GM12878 (cell line): ENCODE measurements around the gene PIGN. TPM values are rescaled to one million over a fixed set of nuclear protein-coding genes. Genes with fewer than 3 reads are reported as not detected.

Source experiments
- ATAC-seq: fragments of 200-7000 bp; cut with Tn5 transposase; 3 replicates; pipeline ENCODE4 v1.9.1; 2020; ENCODE audit warnings: mild to moderate bottlenecking, moderate library complexity
- BruUV-seq: library from RNA; stranded (reverse); fragments of 400-500 nt; replicated peaks from 2 replicates; lab custom pipeline; 2021; lab: Mats Ljungman, UMichigan
- CTCF ChIA-PET: fragments of 300-600 bp; sonication (Branson Sonifier 250); formaldehyde crosslinking; extraction: SDS; loops from one replicate; lab custom pipeline; 2021; ENCODE audit warnings: inconsistent platforms; lab: Yijun Ruan, JAX
- POLR2A ChIA-PET: fragments of 350-600 bp; formaldehyde crosslinking; extraction: SDS; loops from one replicate; lab custom pipeline; 2021; ENCODE audit warnings: inconsistent platforms; lab: Charles Lee
- RAD21 ChIA-PET: fragments of 300-600 bp; sonication (Branson Sonifier 250); formaldehyde crosslinking; loops from one replicate; lab custom pipeline; 2023; ENCODE audit warnings: antibody characterized with exemption; ENCODE audit not compliant: unreplicated experiment; lab: Charles Lee
- SMC1A ChIA-PET: fragments of 300-600 bp; sonication (Branson Sonifier 250); formaldehyde crosslinking; loops from one replicate; lab custom pipeline; 2023; ENCODE audit not compliant: unreplicated experiment, uncharacterized antibody; lab: Charles Lee
- DNase-seq: peaks from one replicate; pipeline ENCODE4 v3.0.0-alpha.2; 2011; ENCODE audit warnings: low read depth, low spot score
- FAIRE-seq: peaks from 3 replicates; lab custom pipeline; 2011; peaks lifted over from hg19 to GRCh38; lab: Jason Lieb, UNC
- H2AFZ ChIP-seq: 2 replicates; pipeline ENCODE4 v1.6.0; 2011; ENCODE audit warnings: low read depth, low read length, control low read depth; ENCODE audit not compliant: control insufficient read depth
- H3K27ac ChIP-seq: 2 replicates; pipeline ENCODE4 v1.5.1; 2011; ENCODE audit warnings: control low read depth; ENCODE audit not compliant: control insufficient read depth, insufficient read depth
- H3K27me3 ChIP-seq, 2 experiments: replicated peaks in 1 of 2; 2 replicates each; pipeline versions ENCODE4 v1.6.0 to v1.6.1; 2011; ENCODE audit warnings: low read length in 1 of 2; ENCODE audit not compliant: control insufficient read depth in 2 of 2, insufficient read depth in 2 of 2
- H3K36me3 ChIP-seq, 2 experiments: 2 replicates each; pipeline ENCODE4 v1.5.1; 2011; ENCODE audit warnings: low read length in 1 of 2; ENCODE audit not compliant: control insufficient read depth in 2 of 2, insufficient read depth in 2 of 2
- H3K4me1 ChIP-seq: 2 replicates; pipeline ENCODE4 v1.6.1; 2011; ENCODE audit warnings: mild to moderate bottlenecking, low read length, moderate library complexity, mixed read lengths; ENCODE audit not compliant: control insufficient read depth, insufficient read depth
- H3K4me2 ChIP-seq: 2 replicates; pipeline ENCODE4 v1.6.0; 2011; ENCODE audit warnings: control low read depth; ENCODE audit not compliant: control insufficient read depth, insufficient read depth
- H3K4me3 ChIP-seq: fragments of 200-600 bp; sonication (generic); 2 replicates; pipeline ENCODE4 v1.5.1; 2016
- H3K79me2 ChIP-seq: 2 replicates; pipeline ENCODE4 v1.6.0; 2011; ENCODE audit warnings: low read length; ENCODE audit not compliant: control insufficient read depth, insufficient read depth
- H3K9ac ChIP-seq: 2 replicates; pipeline ENCODE4 v1.8.0; 2011; ENCODE audit warnings: low read length, control low read depth, mixed read lengths; ENCODE audit not compliant: control insufficient read depth, insufficient read depth
- H3K9me3 ChIP-seq: replicated peaks from 3 replicates; pipeline ENCODE4 v1.5.1; 2011; ENCODE audit warnings: mild to moderate bottlenecking, low read length; ENCODE audit not compliant: control insufficient read depth, insufficient read depth
- H4K20me1 ChIP-seq: 2 replicates; pipeline ENCODE4 v1.6.0; 2011; ENCODE audit not compliant: control insufficient read depth, insufficient read depth
- CBFB ChIP-seq: IDR thresholded peaks from 2 replicates; pipeline ENCODE4 v1.6.1; 2016; ENCODE audit warnings: antibody characterized with exemption, low read depth
- FOXK2 ChIP-seq: fragments of 450-650 bp; IDR thresholded peaks from 2 replicates; pipeline ENCODE4 v1.6.1; 2017; ENCODE audit warnings: mild to moderate bottlenecking, moderate library complexity
- FOXM1 ChIP-seq: IDR thresholded peaks from 2 replicates; pipeline ENCODE4 v1.6.1; 2012; ENCODE audit warnings: low read depth, mild to moderate bottlenecking, inconsistent platforms, low read length, moderate library complexity
- IRF4 ChIP-seq: IDR thresholded peaks from 2 replicates; pipeline ENCODE4 v1.6.1; 2011; ENCODE audit warnings: low read depth, low read length
- MTA2 ChIP-seq: fragments of 450-650 bp; IDR thresholded peaks from 2 replicates; pipeline ENCODE4 v1.6.1; 2016; ENCODE audit warnings: low read depth, mild to moderate bottlenecking, moderate library complexity
- MXI1 ChIP-seq: fragments of 150-350 bp; IDR thresholded peaks from 2 replicates; pipeline ENCODE4 v1.6.1; 2011; ENCODE audit warnings: low read depth, mild to moderate bottlenecking, inconsistent platforms, low read length, improper control_type of control experiment
- NBN ChIP-seq: fragments of 450-650 bp; IDR thresholded peaks from 2 replicates; pipeline ENCODE4 v1.6.1; 2016
- NFIC ChIP-seq: IDR thresholded peaks from 2 replicates; pipeline ENCODE4 v1.6.1; 2012; ENCODE audit warnings: low read depth, mild to moderate bottlenecking, inconsistent platforms, low read length, moderate library complexity
- NFYA ChIP-seq: IDR thresholded peaks from 2 replicates; pipeline ENCODE4 v1.6.1; 2011; ENCODE audit warnings: low read depth, mild to moderate bottlenecking, low read length, improper control_type of control experiment, borderline replicate concordance
- NR2F1 ChIP-seq: fragments of 450-650 bp; conservative IDR thresholded peaks from 2 replicates; pipeline ENCODE4 v1.6.1; 2017; ENCODE audit warnings: mild to moderate bottlenecking
- POLR2AphosphoS2 ChIP-seq: IDR thresholded peaks from 2 replicates; pipeline ENCODE4 v1.6.1; 2011; ENCODE audit warnings: low read depth, mild to moderate bottlenecking, low read length, improper control_type of control experiment, moderate library complexity
- POLR2AphosphoS5 ChIP-seq: IDR thresholded peaks from 2 replicates; pipeline ENCODE4 v1.6.1; 2011; ENCODE audit warnings: mild to moderate bottlenecking, low read length, inconsistent platforms
- RB1 ChIP-seq: fragments of 450-650 bp; formaldehyde crosslinking; IDR thresholded peaks from 2 replicates; pipeline ENCODE4 v1.6.1; 2017; ENCODE audit warnings: mild to moderate bottlenecking, borderline replicate concordance
- RUNX3 ChIP-seq: IDR thresholded peaks from 2 replicates; pipeline ENCODE4 v1.6.1; 2012; ENCODE audit warnings: low read length, inconsistent platforms
- SPI1 ChIP-seq: IDR thresholded peaks from 2 replicates; pipeline ENCODE4 v1.6.1; 2011; ENCODE audit warnings: low read depth, mild to moderate bottlenecking, low read length, moderate library complexity, borderline replicate concordance; ENCODE audit not compliant: insufficient read depth
- STAT3 ChIP-seq: IDR thresholded peaks from 2 replicates; pipeline ENCODE4 v1.6.1; 2011; ENCODE audit warnings: low read depth, low read length, improper control_type of control experiment
- TCF12 ChIP-seq: IDR thresholded peaks from 2 replicates; pipeline ENCODE4 v1.6.1; 2011; ENCODE audit warnings: low read depth, mild to moderate bottlenecking, low read length
- ZNF274 ChIP-seq: IDR thresholded peaks from one replicate; pipeline ENCODE4 v1.8.0; 2011; ENCODE audit not compliant: insufficient read length, insufficient read depth
- in situ Hi-C: fragments of 300-500 bp; cut with MboI; formaldehyde crosslinking; loops from 9 replicates; pipeline ENCODE4 v1.14.3; 2018; ENCODE audit warnings: mixed read lengths
- intact Hi-C: fragments of 100-400 bp; cut with micrococcal nuclease; formaldehyde crosslinking; loops from one replicate; pipeline ENCODE4 v1.14.2; 2022; ENCODE audit not compliant: unreplicated experiment
- polyA plus RNA-seq, 11 experiments: library from polyadenylated mRNA; depleted of rRNA in 4 of 11; unstranded in 6 of 11; stranded (reverse) in 5 of 11; fragments of >200 nt; fragmentation: Nextera tagmentation in 4 of 11; fragmentation: Illumina TruSeq in 1 of 11; extraction: Ambion mirVana in 4 of 11; extraction: Trizol in 1 of 11; gene quantifications; 1 replicate in 1 of 11; 2 replicates in 10 of 11; pipeline versions ENCODE4 v1.2.1 to v1.2.3, GENCODE V29; 2011 to 2016; ENCODE audit warnings: inconsistent platforms in 2 of 11, missing spikeins in 2 of 11, low read depth in 1 of 11
- total RNA-seq, 4 experiments: library from RNA; depleted of rRNA in 3 of 4; stranded (reverse); fragments of >200 nt in 3 of 4; fragmentation: Illumina TruSeq in 1 of 4; extraction: Trizol in 1 of 4; gene quantifications; 2 replicates each; pipeline versions ENCODE4 v1.2.1 to v1.2.3, GENCODE V29; 2013 to 2021
- TF ChIP-seq, protein P1 (sequence below): IDR thresholded peaks from 2 replicates; pipeline ENCODE4 v1.6.1; 2011; ENCODE audit warnings: low read depth, mild to moderate bottlenecking, low read length, moderate library complexity, borderline replicate concordance; ENCODE audit errors: extremely low read depth
- TF ChIP-seq, protein P2 (sequence below): IDR thresholded peaks from 2 replicates; pipeline ENCODE4 v1.6.1; 2011; ENCODE audit warnings: low read depth, low read length, improper control_type of control experiment, borderline replicate concordance
- TF ChIP-seq, protein P3 (sequence below): IDR thresholded peaks from 2 replicates; pipeline ENCODE4 v1.6.1; 2011; ENCODE audit warnings: mild to moderate bottlenecking, low read depth, low read length, moderate library complexity; ENCODE audit not compliant: insufficient replicate concordance

Gene PIGN
- total and polyA plus RNA-seq, 10 of the 15 experiments (the other 5 are each of a cell fraction or from before 2014, with no cell fraction given), result 6.9 to 25.4 (median 18.7) TPM

DNA sequence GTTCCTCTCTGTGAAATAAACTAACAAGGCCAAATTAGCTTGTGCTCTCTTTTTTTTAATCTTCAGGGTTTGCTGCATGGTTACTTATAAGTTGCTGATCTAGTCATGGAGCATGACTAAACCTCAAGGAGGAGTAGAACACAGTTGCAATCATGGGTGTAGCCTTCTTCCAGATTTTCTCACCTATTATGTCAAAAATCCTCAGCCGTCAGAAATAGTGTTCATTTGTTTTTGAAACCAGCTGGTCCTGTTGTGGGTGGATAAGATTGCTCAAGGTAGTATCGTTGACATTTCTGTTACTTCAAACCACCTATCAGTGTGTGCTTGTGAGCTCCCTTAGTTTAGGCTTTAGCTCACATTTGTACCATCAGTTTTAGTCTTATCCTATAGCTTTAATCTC is 11.4 kb upstream of the PIGN start (continued):
- TF ChIP-seq POLR2AphosphoS2 (no peak), MTA2 (no peak), MXI1 (no peak)

DNA sequence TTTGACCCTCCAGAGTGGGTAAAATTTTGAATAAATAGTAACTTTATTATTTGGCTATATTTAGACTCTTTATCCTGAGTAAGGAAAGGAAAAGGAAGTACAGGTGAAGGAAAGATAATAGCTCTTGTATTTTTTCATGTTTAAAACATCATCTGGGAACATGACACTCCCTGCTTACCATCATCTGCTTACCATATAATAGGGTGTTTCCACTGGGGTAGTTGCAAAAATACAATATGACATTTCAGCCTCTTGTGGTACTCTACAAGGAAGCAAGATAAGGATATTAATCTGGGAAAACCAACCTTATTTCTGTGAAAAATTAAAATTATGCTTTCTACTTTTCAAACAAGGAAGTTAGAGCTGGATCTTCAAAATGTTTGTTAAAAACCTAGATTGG is 10.1 kb upstream of the PIGN start:
- H2AFZ ChIP-seq, result no peak overlapping the region
- H3K9ac ChIP-seq, result no peak overlapping the region
- FAIRE-seq, result no peak
- in situ Hi-C loops (no loop called here), intact Hi-C loops (no loop called here)
- H3K4me3 ChIP-seq, result no peak overlapping the region
- no peaks in the 10 kb centered on the region; the same call in 1 of the 2 replicates for H4K20me1 ChIP-seq
- no TSS peak for BruUV-seq
- POLR2A ChIA-PET, result interaction anchor here (0.7 to 2.3 kb wide), 2 partner anchors 10 to 1216 kb away, joined by 3 to 8 read pairs; partner anchors contain the start of genes PIGN and RELCH
- peaks cover 2% of the 10 kb centered on the region; the same call in 2 of the 3 replicates for H3K9me3 ChIP-seq
- ATAC-seq, result no peak
- SMC1A ChIA-PET, result interaction anchor here (0.9 to 1.9 kb wide), 7 partner anchors 10 to 324 kb away, joined by 3 to 6 read pairs (median 4); partner anchors contain the start of gene RELCH
- no peak overlapping the region for H3K27ac ChIP-seq
- TF ChIP-seq RUNX3 (no peak), NFYA (no peak), NR2F1 (no peak), STAT3 (no peak), POLR2AphosphoS5 (no peak), CBFB (no peak), NBN (no peak), IRF4 (no peak), TCF12 (no peak), NFIC (no peak), FOXM1 (no peak), RB1 (no peak), FOXK2 (no peak), ZNF274 (no peak), SPI1 (no peak)
- TF ChIP-seq, protein P1, sequence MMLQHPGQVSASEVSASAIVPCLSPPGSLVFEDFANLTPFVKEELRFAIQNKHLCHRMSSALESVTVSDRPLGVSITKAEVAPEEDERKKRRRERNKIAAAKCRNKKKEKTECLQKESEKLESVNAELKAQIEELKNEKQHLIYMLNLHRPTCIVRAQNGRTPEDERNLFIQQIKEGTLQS, result no peak
- TF ChIP-seq, protein P2, sequence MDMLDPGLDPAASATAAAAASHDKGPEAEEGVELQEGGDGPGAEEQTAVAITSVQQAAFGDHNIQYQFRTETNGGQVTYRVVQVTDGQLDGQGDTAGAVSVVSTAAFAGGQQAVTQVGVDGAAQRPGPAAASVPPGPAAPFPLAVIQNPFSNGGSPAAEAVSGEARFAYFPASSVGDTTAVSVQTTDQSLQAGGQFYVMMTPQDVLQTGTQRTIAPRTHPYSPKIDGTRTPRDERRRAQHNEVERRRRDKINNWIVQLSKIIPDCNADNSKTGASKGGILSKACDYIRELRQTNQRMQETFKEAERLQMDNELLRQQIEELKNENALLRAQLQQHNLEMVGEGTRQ, result no peak
- TF ChIP-seq, protein P3, sequence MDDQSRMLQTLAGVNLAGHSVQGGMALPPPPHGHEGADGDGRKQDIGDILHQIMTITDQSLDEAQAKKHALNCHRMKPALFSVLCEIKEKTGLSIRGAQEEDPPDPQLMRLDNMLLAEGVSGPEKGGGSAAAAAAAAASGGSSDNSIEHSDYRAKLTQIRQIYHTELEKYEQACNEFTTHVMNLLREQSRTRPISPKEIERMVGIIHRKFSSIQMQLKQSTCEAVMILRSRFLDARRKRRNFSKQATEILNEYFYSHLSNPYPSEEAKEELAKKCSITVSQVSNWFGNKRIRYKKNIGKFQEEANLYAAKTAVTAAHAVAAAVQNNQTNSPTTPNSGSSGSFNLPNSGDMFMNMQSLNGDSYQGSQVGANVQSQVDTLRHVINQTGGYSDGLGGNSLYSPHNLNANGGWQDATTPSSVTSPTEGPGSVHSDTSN, result no peak
- no peak overlapping the region for H3K4me2 ChIP-seq
- H3K4me1 ChIP-seq, result no peaks in the 10 kb centered on the region
- no peak for DNase-seq
- H3K36me3 ChIP-seq, result peaks cover 0 to 2% of the 10 kb centered on the region in 2 experiments; a peak in 1 of 4 replicates
- CTCF ChIA-PET, result interaction anchor here (1.0 to 4.8 kb wide), 5 partner anchors 10 to 229 kb away, joined by 3 to 46 read pairs (median 12); partner anchors contain the start of genes PIGN and RELCH
- RAD21 ChIA-PET, result interaction anchor here (1.6 kb wide), 1 partner anchor 52 kb away, joined by 4 read pairs; no protein-coding TSS in a partner anchor
- H3K27me3 ChIP-seq, result no peaks in the 10 kb centered on the region
- H3K79me2 ChIP-seq, result peaks cover 75% of the 10 kb centered on the region
